ENCODE results near the gene ATP11B.

The ATP11B gene

DNA sequence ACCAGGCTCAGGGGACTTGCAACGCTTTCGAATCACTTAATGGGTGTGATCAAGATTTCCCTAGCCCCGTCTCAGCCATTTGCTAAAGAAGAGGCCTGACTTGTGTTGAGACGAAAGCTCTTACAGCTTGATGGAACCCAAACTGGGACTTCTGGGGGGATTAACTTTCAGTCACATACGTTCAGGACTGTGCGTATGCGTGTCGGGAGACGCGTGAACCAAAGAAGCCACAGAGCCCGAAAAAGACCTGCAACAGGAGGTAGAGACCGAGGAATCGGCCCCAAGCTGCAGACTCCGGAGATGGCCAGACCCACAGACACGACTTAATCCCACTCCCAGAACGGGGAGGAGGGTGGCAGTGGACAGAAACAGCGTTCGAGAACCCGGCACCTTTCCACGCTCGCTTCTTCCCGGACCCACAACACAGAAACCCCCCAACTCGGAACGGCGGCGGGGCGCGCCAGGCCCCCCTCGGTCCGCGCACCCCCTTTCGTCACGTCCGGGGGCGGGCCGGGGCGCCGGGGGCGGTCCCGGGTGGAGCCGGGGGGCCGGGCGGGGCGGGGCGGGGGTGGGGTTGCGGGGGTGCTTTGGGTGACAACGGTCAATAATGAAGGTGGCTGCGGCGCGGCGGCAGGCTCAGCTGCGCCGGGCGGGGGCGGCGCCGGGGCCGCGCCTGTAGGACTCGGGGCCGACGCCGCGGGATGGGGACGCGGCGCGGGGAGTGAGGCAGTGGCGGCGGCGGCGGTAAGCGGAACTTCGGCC is at the start of gene ATP11B:
ATP11B (plus strand) TSS at position 604 of the 762 bp plus-strand sequence. CDS start 256 bp downstream, outside the sequence.
- peak; percentile 61 to 74 for DNase-seq (ENCODE audit: low read depth in 1 of 2, low spot score in 1 of 2)

DNA sequence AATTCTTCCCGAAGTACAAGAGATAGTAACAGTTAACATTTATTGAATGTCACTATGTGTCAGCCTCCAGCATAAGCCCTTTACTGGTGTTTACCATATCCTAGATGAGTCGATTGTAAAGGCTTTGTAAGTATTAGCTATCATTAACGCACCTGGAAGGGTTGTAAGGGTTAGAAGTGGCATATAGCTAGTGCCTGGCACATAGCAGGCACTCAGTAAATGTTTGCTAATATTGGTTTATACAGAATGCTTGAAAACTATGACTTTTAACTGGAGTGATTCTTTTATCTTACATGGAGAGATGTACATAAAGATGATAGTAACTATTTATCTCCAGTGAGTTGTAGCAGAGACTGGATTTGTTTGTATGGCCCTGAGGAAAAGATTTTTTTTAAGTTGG is 46.3 kb upstream of the ATP11B start:
- DNase-seq (ENCODE audit: low read depth in 1 of 2, low spot score in 1 of 2), result no peak

- DNase-seq (ENCODE audit: low read depth in 1 of 2, low spot score in 1 of 2), result no peak
Measured at GRCh38 chr3:182755308-182755707, 38.0 kb upstream of the ATP11B start.

DNA sequence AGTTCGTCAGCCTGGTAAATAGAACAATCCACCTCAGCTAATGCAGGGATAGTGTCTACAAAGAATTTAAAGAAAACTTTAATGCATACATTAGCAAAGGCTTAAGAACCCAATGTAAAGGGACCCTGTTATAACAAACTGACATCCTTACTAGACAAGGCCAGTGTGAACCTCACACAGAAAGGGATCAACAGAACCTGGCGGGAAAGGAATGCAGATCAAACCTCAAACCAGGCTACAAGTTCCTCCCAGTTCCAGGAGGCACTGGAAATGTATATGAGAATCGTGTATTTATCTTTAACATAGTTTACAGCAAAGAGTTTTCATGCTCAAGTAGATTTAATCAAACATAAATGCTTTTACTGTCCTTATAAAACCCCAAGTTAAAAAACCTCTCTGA is 37.6 kb upstream of the ATP11B start:
- no peak for DNase-seq (ENCODE audit: low read depth in 1 of 2, low spot score in 1 of 2)

- no peak for DNase-seq (ENCODE audit: low read depth in 1 of 2, low spot score in 1 of 2)
Measured at GRCh38 chr3:182760576-182761164, 32.6 kb upstream of the ATP11B start.

DNA sequence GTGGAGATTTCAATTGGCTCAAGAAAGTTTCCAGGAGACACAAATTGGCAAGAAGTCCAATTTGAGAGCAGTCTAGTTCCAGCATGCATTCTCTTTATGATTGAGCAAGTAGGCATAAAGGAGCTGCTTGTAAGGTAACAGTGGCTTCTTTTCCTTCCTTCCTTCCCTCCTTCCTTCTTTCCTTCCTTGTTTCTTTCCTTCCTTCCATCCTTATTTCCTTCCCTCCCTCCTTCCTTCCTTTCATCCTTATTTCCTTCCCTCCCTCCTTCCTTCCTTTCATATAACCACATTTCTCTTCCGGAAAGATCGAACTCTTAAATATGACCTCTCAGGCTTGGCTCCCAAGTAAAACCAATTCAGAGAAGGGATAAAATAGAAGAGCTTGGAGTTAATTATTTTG is 29.4 kb upstream of the ATP11B start:
- no peak for DNase-seq (ENCODE audit: low read depth in 1 of 2, low spot score in 1 of 2)

DNA sequence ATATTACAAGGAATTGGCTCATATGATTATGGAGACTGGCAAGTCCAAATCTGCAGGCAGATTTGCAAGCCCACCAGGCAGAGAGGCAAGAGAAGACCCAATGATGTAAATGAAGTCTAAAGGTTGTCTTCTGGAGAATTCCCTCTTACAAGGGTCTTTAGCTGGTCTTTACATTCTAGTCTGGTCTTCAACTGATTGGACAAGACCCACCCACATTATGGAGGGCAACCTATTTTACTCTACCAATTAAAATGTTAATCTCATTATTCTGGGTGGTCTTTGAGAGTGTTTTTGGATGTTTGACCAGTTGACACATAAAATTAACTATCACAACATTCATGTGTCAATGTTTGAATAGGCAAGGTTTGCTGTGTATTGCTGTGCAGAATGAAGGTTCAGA is 28.0 kb upstream of the ATP11B start:
- DNase-seq (ENCODE audit: low read depth in 1 of 2, low spot score in 1 of 2), result no peak

GRCh38 chr3:182766099-182766498 is 27.2 kb upstream of the ATP11B start:
- no peak for DNase-seq (ENCODE audit: low read depth in 1 of 2, low spot score in 1 of 2)

GRCh38 chr3:182768413-182768812 is 24.9 kb upstream of the ATP11B start:
- DNase-seq (ENCODE audit: low read depth in 1 of 2, low spot score in 1 of 2), result no peak

DNA sequence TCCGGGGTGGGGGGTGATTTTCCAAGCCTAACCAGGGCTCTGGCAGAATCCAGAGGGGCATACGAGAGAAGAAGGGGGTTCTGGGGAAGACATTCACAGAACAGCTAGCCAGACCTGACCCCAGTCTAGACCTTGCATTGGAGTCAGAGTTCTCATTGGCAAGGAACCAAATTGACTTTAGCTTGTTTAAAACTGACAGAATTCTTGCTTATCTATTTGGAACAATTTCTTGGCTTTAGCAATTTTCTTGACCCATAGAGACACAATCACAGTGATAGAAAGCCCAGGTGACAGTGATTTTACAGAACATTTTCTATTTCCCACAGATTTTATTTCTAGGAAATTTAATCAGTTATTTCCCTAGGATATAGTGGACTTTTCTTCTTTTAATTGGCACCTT is 23.6 kb upstream of the ATP11B start:
- DNase-seq (ENCODE audit: low read depth in 1 of 2, low spot score in 1 of 2), result no peak

GRCh38 chr3:182782149-182782548 is 11.2 kb upstream of the ATP11B start:
- DNase-seq (ENCODE audit: low read depth in 1 of 2, low spot score in 1 of 2), result no peak

DNA sequence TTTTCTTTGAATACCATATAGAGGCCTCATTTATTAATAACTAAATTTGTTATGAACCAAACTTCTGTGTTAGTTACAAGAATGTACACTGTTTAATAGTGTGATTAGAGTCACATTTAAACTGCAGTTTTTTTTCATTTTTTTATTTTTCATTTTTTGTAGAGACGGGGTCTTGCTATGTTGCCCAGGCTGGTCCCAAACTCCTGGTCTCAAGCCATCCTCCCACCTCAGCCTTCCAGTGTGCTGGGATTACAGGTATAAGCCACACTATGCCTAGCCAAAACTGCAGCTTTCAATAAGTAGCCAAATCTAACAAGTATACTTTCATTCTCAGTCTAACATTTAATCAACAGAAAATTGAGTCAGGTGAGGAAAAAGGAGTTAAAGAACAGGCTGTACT is 10.2 kb upstream of the ATP11B start:
- no peak for DNase-seq (ENCODE audit: low read depth in 1 of 2, low spot score in 1 of 2)

GRCh38 chr3:182784542-182784941 is 8.8 kb upstream of the ATP11B start:
- no peak for DNase-seq (ENCODE audit: low read depth in 1 of 2, low spot score in 1 of 2)

GRCh38 chr3:182785142-182785541 is 8.2 kb upstream of the ATP11B start:
- DNase-seq (ENCODE audit: low read depth in 1 of 2, low spot score in 1 of 2), result no peak

- DNase-seq (ENCODE audit: low read depth in 1 of 2, low spot score in 1 of 2), result no peak
Measured at GRCh38 chr3:182785756-182786155, 7.5 kb upstream of the ATP11B start.

GRCh38 chr3:182786564-182787196 is 6.6 kb upstream of the ATP11B start:
- no peak for DNase-seq (ENCODE audit: low read depth in 1 of 2, low spot score in 1 of 2)

- no peak for DNase-seq (ENCODE audit: low read depth in 1 of 2, low spot score in 1 of 2)
Measured at GRCh38 chr3:182787302-182788036, 5.8 kb upstream of the ATP11B start.

DNA sequence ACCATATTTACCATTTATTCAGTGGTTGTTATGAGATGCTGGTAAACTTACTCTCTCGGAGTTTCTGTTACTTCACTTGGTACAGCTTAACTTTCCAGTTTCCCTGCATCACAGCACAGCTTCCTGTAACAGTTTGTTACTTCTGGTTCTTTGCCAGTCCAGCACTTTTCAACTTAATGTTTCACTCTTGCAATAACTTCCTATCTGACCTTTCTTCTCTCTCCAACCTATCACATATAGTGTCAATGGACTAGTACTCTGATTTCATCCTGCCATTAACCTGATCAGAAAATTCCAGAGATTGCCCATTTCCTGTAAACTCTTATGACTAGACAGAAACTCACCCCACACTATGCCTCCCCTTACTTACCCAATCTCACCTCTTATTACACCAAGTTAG is 3.9 kb upstream of the ATP11B start:
- no peak for DNase-seq (ENCODE audit: low read depth in 1 of 2, low spot score in 1 of 2)

DNA sequence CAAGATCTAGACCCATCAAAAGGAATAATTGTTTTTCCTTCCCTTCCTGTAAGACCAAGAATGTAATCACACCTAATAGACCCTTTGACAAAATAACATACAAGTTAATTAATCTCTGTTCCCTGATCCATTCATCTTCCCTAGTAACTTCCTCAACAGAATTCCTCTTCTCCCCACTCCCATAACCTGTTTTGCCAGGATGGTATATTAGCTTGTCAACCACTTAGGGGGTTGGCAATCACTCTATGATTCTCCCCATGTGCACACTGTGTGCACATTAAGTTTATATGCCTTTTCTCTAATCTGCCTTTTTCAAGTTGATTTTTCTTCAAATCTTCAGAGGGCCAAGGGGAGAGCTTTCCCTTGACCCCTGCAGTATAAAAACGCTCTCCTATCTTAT is 2.7 kb upstream of the ATP11B start:
- DNase-seq (ENCODE audit: low read depth in 1 of 2, low spot score in 1 of 2), result no peak

GRCh38 chr3:182793663-182794454 is 555 bp downstream of the ATP11B start:
- DNase-seq (ENCODE audit: low read depth in 1 of 2, low spot score in 1 of 2), result peak; percentile 9 to 24
